ENCODE results near the gene RBCK1. TPM values are rescaled to one million over a fixed set of nuclear protein-coding genes. Genes with fewer than 3 reads are reported as not detected.
"Not testable (repeated sequence)": the region's sequence is repeated elsewhere in the genome, so short reads cannot be mapped to it uniquely, and the experiment has no call there.

RBCK1 gene
- total and polyA plus RNA-seq, 8 donors: 89.6 to 104 (median 98.7) TPM

DNA sequence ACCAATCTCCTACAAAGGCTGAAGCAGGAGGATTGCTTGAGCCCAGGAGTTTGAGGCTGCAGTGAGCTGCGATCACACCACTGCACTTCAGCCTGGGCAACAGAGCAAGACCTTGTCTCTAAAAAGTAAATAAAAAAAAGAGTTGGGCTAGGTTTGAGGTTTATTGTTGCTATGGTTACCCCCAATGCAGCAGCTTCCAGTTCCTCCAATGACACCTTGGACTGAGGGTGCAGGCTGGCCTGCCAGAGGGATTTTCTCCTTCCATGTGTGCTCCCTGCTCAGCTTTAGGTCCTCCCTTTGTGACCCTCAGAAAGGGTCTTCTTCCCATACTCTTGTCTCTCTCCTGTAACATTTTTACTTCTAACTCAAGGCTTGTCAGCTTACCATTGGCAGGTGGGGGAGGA, 64.8 kb downstream of the RBCK1 start:
- Histone ChIP-seq H3K9me3 (no peaks in the 10 kb centered on the region), H3K36me3 (peaks cover 0 to 11% of the 10 kb centered on the region in 2 donors), H3K27me3 (no peaks in the 10 kb centered on the region), H3K4me1 (no peaks in the 10 kb centered on the region), H3K4me3 (no peak overlapping the region), H3K27ac (no peak overlapping the region)
- ATAC-seq: no peak
- intact Hi-C loops (cut with DNase I): no loop called here
- TF ChIP-seq, protein P1, sequence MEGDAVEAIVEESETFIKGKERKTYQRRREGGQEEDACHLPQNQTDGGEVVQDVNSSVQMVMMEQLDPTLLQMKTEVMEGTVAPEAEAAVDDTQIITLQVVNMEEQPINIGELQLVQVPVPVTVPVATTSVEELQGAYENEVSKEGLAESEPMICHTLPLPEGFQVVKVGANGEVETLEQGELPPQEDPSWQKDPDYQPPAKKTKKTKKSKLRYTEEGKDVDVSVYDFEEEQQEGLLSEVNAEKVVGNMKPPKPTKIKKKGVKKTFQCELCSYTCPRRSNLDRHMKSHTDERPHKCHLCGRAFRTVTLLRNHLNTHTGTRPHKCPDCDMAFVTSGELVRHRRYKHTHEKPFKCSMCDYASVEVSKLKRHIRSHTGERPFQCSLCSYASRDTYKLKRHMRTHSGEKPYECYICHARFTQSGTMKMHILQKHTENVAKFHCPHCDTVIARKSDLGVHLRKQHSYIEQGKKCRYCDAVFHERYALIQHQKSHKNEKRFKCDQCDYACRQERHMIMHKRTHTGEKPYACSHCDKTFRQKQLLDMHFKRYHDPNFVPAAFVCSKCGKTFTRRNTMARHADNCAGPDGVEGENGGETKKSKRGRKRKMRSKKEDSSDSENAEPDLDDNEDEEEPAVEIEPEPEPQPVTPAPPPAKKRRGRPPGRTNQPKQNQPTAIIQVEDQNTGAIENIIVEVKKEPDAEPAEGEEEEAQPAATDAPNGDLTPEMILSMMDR (IDR thresholded peaks at IDR 0.05): no peak
- no peak for DNase-seq

DNA sequence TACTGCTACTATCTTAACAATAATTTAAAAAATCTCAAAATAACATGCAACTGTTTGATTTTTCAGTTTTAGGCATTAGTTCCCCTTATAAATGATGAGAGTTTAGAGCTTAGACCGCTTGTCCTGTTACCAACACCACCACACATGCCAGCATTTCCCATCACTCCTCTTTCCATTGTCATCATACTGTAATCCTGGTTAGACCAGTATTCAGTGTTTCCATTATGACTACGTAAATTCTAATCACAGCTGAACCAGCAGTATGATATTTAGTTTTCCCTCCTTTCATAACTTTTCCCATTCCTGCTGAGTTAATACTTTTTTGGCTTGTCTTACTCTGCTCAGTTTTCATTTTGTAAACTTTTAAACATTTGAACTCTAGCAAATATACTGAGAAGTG, 66.5 kb downstream of the RBCK1 start:
- intact Hi-C loops (cut with DNase I): no loop called here

DNA sequence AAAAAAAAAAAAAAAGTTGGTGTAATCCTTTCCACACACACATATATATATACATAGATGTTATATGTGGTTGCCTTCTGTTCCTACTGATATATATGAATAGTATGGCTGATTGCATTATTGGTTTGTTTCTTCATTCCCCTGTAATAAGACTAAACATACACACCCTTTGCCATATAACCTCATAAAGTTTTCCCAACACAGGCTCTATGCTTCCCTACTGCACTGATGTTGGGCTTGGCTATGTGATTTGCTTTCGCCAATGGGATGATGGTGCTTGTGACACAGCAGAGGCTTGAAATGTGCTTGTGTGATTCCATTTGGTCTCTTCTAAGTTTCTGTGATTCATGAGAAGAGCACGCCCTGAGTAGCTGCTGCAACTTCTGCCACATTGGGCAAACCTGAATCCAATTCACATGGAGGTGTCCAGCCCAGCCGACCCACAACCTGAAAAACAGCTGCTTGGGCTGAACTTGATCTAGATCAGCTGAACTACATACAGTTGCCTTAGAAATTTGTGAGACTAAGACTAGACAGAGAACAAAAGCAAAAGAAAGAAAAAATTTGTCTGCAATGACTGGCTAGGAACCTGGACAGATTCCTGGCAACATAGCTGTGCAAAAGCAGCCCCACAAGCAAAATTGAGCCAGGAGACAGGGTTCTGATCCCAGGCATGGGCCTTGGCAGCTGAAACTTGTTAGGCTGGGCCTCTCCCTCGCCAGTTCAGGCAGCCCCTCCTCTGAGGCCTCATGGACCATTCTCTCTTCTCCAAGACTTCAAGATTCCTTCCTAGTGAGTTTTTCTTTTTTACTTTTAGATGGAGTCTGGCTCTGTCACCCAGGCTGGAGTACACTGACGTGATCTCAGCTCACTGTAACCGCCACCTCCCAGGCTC, 67.6 kb downstream of the RBCK1 start:
- intact Hi-C loops (cut with DNase I): no loop called here
- no peak overlapping the region for H3K4me3 ChIP-seq
- ATAC-seq (no peak), DNase-seq (no peak)
- H3K9me3 ChIP-seq: no peaks in the 10 kb centered on the region
- peaks cover 0 to 11% of the 10 kb centered on the region in 2 donors for H3K36me3 ChIP-seq
- TF ChIP-seq, protein P1 (IDR thresholded peaks at IDR 0.05): no peak
- H3K4me1 ChIP-seq: no peaks in the 10 kb centered on the region
- H3K27ac ChIP-seq: peak overlapping the region in 1 of 2 donors; percentile 0
- H3K27me3 ChIP-seq: no peaks in the 10 kb centered on the region

More for the DNA sequence above, 66.5 kb downstream of the RBCK1 start:
- TF ChIP-seq, protein P1 (IDR thresholded peaks at IDR 0.05): no peak
- Histone ChIP-seq H3K27ac (no peak overlapping the region), H3K4me3 (no peak overlapping the region), H3K9me3 (no peaks in the 10 kb centered on the region), H3K4me1 (no peaks in the 10 kb centered on the region), H3K36me3 (peaks cover 0 to 11% of the 10 kb centered on the region in 2 donors), H3K27me3 (no peaks in the 10 kb centered on the region)
- no peak for ATAC-seq
- DNase-seq: no peak

DNA sequence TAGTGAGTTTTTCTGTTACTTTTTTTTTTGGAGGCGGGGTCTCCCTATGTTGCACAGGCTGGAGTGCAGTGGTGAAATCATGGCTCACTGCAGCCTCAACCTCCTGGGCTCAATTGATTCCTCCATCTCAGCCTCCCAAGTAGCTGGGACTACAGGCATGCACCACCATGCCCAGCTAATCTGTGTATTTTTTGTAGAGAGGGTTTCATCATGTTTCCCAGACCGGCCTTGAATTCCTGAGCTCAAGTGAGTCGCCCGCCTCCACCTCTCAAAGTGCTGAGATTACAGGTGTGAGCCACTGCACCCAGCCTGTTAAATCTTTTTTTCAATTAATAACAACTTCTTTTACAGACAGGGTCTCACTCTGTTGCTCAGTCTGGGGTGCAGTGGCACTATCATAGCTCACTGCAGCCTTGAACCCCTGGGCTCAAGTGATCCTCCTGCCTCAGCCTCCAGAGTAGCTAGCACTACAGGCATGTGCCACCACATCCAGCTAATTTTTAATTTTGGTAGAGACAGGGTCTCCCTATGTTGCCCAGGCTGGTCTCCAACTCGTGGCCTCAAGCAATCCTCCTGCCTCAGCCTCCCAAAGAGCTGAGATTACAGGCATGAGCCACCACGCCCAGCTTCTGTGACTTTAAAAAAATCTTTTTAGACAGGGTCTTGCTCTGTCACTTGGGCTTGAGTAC, 68.6 kb downstream of the RBCK1 start:
- H3K4me3 ChIP-seq; ATAC-seq; intact Hi-C loops (cut with DNase I); H3K27ac ChIP-seq; H3K9me3 ChIP-seq; H3K27me3 ChIP-seq; H3K4me1 ChIP-seq; DNase-seq: not testable (repeated sequence)
- H3K36me3 ChIP-seq: peaks cover 0 to 19% of the 10 kb centered on the region in 2 donors

DNA sequence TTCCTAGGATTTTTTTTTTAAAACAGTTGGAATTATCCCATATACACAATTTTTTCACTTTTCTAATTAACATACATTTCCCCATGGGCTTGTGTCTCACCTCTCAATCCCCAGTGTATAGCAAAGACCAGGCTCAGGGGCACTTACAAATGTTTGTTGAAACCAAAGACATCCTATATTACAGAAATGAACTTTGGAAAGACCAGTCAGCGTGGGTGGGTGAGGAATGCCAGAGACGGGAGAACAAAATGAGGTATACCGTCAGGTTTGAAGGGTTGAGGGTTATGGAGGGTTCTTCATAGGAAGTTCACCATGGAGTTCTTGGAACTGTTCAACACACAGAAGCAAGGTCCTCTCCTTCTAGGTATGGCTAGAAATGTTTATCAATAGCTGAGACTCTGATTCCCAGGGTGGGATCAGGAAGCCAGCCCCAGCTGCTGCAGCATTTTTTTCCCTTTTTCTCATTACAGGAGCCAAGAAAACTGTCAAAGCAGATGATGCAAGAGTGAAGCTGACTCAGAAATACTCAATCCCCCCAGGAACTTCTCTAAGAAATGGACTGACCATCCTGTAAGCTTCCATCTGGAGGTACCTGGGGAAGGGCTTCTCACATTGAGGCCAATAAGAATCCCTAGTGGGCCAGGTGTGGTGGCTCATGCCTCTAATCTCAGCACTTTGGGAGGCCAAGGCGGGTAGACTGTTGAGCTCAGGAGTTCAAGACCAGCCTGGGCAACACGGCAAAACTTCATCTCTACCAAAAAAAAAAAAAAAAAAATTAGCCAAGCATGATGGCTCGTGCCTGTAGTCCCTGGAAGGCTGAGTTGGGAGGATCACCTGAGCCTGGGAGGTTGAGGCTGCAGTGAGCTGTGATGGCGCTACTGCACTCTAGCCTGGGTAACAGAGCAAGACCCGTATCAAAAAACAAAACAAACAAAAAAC, 70.2 kb downstream of the RBCK1 start:
- intact Hi-C loops (cut with DNase I): loop anchor here in 1 of 2 donors (2.0 kb wide), 1 partner anchor 123 kb away; no protein-coding TSS in a partner anchor
- H3K4me3 ChIP-seq: no peak overlapping the region
- TF ChIP-seq, protein P1 (IDR thresholded peaks at IDR 0.05): no peak
- no peak overlapping the region for H3K27ac ChIP-seq
- DNase-seq: peak in 1 of 4 donors; percentile 33
- H3K36me3 ChIP-seq: peaks cover 0 to 34% of the 10 kb centered on the region in 2 donors
- ATAC-seq: no peak
- no peaks in the 10 kb centered on the region for H3K27me3 ChIP-seq
- H3K4me1 ChIP-seq: no peaks in the 10 kb centered on the region
- H3K9me3 ChIP-seq: no peaks in the 10 kb centered on the region

Data from left lung (tissue), 10 donors.